ENCODE measurements around the gene LIN37.

LIN37 gene

DNA sequence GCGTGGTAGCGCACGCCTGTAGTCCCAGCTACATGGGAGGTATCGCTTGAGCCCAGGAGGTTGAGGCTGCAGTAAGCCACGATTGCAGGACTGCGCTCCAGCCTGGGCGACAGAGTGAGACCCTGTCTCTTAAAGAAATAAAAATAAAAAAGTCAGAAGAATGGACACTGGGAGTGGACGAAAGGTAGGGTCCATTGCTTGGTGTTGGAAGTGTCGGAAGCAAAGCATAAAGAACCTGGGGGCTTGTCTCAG lies 26.6 kb downstream of the LIN37 start:
- DNase-seq (ENCODE audit: low read depth): no peak

DNA sequence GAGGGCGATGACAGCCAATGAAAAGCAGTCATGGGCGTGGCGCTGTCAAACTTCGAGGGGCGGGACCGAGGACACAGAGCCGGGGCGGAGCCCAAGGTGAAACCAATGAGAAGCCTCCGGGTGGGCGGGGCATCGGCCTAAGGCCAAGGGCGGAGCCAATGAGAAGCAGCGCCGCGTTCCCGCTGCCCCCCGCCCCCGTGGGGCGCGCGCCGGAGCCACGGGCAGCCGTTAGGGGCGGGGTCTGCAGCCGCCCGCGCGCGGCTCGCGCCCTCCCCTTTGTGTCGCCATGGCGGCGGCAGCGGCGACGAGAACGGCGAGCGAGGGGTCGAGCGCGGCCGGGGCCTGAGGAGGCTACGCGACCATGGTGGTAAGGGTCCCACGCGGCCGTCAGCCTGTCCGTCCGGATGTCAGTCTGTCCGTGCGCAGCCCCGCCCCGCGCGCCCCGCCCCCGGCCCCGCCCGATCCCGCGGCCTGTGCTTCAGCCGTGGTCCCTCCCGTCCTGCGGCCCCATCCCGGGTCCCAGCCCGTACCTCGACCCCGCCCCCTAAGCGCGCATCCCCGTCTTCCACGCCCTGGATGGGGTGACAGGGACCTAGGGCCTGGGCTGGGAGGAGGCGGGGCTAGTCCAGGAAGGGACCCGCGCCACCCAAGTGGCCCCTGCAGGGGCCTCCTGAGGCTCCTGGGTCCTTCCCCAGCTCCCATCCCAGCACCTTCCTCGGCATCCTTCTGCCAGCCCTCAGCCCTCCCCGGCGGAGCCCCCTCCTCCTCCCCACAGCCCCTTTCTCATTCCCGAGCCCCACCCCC lies 27.1 kb downstream of the LIN37 start, which contains the start of gene ARHGAP33:
TSS of gene ARHGAP33 (plus strand) at position 267 of the 804 bp plus-strand sequence. CDS start at position 362, 95 bp downstream.
- DNase-seq (ENCODE audit: low read depth): peak; percentile 99

GRCh38 chr19:35776102-35776788 lies 27.9 kb downstream of the LIN37 start:
- DNase-seq (ENCODE audit: low read depth): no peak

GRCh38 chr19:35777086-35777841 lies 28.9 kb downstream of the LIN37 start:
- DNase-seq (ENCODE audit: low read depth): no peak

GRCh38 chr19:35777961-35778360 lies 29.6 kb downstream of the LIN37 start:
- DNase-seq (ENCODE audit: low read depth): no peak

DNA sequence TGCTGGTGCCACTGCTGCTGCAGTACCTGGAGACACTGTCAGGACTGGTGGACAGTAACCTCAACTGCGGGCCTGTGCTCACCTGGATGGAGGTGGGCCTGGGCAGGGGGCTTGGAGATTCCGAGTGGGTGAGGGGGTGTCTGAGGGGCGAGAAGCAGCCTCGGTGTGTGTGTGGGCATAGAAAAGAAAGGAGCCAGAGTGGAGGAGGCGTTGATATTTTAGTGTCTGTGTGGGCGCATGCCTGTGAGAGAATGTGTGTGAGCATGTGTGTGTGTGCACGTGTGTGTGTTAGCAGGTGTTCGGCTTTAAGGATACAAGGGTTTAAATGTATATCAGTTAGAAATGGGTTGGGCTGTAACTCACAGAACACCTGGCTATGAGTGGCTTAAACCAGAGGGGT lies 30.7 kb downstream of the LIN37 start:
- DNase-seq (ENCODE audit: low read depth): no peak

GRCh38 chr19:35780058-35780457 lies 31.7 kb downstream of the LIN37 start:
- no peak for DNase-seq (ENCODE audit: low read depth)

DNA sequence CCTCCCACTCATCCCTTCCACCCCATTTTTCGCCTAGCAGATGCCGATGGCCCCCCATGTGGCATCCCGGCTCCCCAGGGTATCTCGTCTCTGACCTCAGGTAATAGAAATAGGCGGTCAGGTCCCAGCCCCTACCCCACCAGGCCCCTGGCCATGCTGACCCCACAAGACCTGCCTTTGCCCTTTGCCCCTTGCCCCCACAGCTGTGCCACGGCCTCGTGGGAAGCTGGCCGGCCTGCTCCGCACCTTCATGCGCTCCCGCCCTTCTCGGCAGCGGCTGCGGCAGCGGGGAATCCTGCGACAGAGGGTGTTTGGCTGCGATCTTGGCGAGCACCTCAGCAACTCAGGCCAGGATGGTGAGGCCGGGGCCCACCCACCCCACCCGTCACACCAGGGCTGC lies 32.3 kb downstream of the LIN37 start:
- no peak for DNase-seq (ENCODE audit: low read depth)

DNA sequence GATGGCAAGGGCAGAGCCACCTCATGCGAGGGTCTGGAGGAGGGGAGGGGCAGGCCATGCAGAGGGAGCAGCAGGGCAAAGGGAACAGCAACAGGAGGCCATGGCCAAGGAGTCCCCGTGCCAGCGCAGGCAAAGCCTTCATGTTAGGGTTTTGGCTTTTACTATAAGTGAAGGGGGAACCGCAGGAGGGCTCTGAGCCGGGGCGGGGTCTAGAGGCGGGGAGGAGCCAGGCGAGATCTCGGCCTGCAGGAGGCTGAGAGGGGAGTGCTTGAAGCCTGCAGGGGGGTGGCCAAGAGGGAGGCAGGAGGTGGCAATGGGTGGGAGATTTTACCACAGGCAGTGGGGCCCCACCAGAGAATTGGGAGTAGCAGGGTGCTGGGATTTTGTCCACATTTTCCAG lies 33.3 kb downstream of the LIN37 start:
- DNase-seq (ENCODE audit: low read depth): no peak

DNA sequence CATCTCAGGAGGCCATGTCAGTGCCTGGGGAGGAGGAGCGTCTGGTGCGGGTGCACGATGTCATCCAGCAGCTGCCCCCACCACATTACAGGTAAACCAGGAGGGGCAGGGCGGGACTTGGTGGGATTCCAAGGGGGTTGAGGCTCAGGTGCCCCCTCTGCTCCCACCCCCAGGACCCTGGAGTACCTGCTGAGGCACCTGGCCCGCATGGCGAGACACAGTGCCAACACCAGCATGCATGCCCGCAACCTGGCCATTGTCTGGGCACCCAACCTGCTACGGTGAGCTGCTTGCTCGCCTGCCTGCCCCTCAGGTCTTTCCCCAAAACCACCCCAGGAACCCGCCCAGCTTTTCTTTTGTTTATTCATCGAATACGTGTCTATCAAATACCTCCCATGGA lies 34.2 kb downstream of the LIN37 start:
- DNase-seq (ENCODE audit: low read depth): no peak

- DNase-seq (ENCODE audit: low read depth): no peak
Observed at GRCh38 chr19:35783469-35784434, 35.4 kb downstream of the LIN37 start.

DNA sequence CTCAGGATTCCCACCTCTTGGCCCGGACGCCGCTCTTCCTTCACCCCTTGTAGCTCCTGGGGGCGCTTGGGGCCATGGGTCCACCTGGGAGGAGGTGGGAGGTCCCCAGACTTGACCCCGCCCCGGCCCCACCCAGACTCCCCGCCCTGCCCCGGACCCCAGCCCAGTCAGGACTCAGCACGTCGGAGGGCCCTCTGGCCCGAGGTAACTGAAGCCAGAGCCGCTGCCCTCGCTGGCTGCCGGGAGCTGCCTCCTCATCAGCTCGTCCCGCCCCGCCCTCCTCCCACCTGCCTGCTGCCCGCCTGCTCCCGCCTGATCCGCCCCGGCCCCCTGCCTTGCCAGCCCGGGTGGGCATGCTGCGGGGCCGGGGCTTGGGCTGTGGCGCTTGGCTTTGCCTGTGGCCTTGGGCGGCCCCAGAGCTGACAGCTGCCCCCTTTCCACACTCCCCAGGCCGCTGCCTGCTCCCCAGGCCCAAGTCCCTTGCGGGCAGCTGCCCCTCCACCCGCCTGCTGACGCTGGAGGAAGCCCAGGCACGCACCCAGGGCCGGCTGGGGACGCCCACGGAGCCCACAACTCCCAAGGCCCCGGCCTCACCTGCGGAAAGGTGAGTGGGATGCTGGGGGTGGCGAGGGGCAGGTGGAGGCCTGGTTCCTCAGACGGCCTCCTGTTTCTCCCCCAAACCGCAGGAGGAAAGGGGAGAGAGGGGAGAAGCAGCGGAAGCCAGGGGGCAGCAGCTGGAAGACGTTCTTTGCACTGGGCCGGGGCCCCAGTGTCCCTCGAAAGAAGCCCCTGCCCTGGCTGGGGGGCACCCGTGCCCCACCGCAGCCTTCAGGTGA lies 36.3 kb downstream of the LIN37 start:
- DNase-seq (ENCODE audit: low read depth): no peak

DNA sequence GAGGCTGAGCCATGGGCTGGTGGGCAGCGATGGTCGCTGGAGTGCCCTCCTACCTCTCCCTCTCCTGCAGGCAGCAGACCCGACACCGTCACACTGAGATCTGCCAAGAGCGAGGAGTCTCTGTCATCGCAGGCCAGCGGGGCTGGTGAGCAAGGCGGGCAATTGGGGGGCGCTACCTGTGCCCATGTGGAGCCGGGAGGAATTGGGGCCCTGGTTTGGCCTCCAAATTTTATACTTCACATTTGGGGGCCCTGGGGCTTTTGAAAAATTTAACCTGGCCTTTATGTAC lies 36.9 kb downstream of the LIN37 start:
- DNase-seq (ENCODE audit: low read depth): no peak

- no peak for DNase-seq (ENCODE audit: low read depth)
Observed at GRCh38 chr19:35786299-35787160, 38.2 kb downstream of the LIN37 start.

GRCh38 chr19:35787227-35787799 lies 38.9 kb downstream of the LIN37 start:
- no peak for DNase-seq (ENCODE audit: low read depth)

DNA sequence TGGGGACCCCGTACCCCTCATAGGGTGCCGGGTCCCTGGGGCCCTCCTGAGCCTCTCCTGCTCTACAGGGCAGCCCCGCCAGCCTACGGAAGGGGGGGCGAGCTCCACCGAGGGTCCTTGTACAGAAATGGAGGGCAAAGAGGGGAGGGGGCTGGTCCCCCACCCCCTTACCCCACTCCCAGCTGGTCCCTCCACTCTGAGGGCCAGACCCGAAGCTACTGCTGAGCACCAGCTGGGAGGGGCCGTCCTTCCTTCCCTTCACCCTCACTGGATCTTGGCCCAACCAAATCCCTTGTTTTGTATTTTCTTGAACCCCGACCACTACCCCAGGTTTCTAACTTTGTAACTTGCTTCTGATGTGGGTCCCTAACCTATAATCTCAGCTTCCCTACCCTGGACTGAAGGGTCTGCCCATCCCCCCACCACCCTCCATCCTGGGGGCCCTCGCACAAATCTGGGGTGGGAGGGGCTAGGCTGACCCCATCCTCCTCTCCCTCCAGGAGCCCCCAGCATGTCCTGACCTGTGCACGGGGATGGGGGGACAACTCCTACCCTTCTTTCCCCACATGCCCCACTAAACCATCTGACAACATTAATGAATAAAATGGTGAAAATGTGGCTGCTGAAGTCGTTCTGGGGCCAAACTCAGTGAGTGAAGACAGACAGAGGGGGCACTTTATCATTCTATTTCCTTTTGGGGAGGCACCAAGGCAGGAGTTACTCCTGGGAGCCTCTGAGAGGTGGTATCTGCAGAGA lies 40.0 kb downstream of the LIN37 start:
- no peak for DNase-seq (ENCODE audit: low read depth)

DNA sequence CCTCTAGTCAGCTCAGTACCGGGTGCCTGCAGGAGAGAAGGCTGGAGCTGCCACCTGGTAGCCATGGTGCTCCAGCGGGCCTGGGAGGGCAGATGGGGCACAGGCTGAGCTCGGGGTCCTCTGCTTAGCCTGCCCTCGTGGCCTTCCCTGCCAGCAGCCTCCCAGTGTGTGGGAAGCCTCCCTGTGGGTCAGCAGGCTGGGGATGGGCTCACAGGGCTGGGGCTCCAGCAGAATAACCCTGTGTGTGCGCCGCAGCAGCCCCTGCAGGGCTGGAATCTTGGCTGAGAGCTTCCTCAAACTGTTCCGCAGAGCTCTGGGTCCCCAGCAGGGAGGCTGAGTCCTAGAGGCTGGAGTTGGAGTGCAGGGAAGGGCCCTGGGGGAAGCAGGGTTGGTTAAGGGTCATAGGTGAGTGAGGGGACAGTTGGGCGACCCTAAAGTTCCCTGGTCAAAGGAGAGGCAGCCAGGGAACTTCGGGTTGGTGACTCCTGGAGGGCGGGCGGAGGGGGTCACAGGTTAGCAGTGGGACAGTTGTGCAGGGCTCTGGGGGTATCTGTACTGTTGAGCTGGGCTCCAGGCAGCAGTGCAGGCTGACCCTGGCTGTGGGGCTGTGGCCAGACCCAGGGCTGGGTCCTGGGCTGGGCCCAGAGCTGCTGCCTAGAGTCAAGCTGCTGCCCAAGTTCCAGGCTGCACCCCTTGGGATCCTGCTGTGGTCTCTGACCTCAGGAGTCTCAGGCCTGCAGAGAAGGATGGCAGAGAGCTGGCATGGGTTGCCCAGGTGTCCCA lies 41.0 kb downstream of the LIN37 start:
- no peak for DNase-seq (ENCODE audit: low read depth)
